GM20000 (cell line): ENCODE measurements around the gene RPS18.
A peak's percentile ranks its signal among the peaks of the same experiment; 100 is the strongest.

Source experiments
- DNase-seq: peaks from one replicate; pipeline ENCODE4 v3.0.0; 2012; ENCODE audit warnings: low spot score
- TF ChIP-seq, protein P1 (sequence below): IDR thresholded peaks from 2 replicates; pipeline ENCODE4 v1.5.1; 2012; ENCODE audit warnings: mild to moderate bottlenecking, control low read depth; ENCODE audit errors: extremely low read depth, missing control alignments

Gene RPS18

DNA sequence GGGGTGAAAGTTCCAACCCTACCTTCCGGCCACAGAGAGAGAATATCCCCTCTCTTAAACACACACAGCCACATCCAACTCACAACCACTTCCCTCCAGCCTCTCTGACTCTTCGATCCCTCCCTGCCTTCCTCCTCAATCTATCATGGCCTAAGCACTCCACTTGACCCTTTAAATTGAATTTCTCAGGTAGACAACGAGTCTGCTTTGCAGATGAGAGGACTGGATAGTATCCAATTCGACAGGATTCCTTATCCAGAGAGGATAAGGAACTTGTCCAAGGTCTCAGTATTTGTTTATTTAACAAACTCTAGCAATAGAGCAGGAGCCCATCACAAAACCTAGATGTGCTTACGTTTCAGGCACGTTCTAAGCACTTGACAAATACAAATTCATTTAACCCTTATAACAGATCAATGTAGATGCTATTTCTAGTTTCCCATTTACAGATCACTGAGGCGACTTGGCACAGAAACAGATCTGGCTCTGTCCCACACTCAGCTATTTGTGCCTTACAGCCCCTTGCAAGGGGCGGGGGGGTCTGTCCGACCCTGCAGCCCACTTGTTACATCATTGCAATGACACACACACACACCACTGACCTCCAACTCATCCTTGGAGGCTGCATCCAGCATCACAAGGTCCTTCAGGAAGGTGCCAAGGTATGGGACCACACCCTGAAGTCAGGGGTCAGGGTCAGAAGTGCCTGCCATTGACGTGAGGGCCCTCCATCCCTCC lies 22.4 kb downstream of the RPS18 start:
- DNase-seq: no peak
- TF ChIP-seq, protein P1, sequence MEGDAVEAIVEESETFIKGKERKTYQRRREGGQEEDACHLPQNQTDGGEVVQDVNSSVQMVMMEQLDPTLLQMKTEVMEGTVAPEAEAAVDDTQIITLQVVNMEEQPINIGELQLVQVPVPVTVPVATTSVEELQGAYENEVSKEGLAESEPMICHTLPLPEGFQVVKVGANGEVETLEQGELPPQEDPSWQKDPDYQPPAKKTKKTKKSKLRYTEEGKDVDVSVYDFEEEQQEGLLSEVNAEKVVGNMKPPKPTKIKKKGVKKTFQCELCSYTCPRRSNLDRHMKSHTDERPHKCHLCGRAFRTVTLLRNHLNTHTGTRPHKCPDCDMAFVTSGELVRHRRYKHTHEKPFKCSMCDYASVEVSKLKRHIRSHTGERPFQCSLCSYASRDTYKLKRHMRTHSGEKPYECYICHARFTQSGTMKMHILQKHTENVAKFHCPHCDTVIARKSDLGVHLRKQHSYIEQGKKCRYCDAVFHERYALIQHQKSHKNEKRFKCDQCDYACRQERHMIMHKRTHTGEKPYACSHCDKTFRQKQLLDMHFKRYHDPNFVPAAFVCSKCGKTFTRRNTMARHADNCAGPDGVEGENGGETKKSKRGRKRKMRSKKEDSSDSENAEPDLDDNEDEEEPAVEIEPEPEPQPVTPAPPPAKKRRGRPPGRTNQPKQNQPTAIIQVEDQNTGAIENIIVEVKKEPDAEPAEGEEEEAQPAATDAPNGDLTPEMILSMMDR: no peak

DNA sequence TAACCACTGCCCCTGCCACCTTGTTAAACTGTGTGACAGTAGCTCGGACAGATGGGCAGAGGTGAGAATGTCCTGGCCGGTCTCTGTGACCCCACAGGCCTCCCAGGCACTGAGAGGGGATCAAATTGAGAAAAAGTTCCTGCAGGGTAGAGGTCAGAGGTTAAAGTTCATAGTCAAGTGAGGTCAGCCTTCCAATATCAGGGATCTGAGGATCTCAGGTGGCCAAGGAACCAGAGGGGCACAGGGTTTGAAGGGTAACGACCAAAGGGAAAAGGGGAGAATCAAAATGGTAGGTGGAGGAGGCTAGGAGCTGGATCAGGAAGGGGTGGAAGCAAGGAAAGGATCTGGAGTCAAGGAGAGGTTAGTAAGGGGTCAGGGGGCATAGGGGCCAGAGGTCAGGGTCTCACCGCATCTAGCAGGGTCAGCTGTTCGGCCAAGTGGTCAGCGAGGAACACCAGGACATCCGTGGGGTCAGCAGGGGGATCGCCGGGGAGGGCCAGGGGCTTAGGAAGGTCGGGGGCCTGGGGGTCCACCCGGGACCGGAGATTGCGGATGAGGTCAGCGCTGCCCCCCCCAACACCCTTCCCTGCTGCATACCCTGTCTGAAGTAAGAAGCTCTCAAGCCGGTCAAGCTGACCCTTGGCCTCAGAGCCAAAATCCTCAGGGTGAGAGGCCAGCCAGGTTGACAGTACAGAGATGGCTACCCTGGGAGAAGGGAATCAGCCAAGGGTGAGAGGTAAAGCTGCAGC lies 23.9 kb downstream of the RPS18 start:
- TF ChIP-seq, protein P1: no peak
- DNase-seq: no peak

DNA sequence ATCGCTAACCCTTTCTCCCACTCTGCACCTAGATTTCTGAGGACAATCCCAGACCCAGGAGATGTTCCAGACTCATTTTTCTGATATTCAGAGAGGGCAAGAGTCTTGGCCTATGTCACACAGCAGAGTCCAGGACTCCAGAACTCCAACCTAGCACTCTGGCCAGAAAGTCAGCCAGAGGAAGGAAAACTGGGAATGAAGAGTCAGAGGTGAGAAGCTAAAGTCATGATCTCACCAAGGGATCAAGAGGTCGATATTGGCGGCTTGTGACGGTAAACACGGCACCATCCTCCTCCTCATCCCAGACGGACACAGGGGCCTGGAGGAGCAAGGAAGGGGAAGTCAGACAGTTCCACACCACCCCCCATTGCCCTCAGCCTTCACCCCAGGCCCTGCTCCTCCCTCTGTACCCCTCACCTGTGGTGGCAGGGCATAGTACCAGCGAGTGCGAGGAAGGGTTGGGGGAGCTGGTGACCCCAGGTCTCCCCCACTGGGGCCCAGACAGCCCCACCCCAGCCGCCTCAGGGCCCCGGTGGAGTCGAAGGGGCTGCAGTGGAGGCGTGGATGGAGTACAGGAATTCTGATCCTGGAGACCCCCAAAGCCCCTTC lies 25.0 kb downstream of the RPS18 start:
- no peak for DNase-seq
- TF ChIP-seq, protein P1: no peak

DNA sequence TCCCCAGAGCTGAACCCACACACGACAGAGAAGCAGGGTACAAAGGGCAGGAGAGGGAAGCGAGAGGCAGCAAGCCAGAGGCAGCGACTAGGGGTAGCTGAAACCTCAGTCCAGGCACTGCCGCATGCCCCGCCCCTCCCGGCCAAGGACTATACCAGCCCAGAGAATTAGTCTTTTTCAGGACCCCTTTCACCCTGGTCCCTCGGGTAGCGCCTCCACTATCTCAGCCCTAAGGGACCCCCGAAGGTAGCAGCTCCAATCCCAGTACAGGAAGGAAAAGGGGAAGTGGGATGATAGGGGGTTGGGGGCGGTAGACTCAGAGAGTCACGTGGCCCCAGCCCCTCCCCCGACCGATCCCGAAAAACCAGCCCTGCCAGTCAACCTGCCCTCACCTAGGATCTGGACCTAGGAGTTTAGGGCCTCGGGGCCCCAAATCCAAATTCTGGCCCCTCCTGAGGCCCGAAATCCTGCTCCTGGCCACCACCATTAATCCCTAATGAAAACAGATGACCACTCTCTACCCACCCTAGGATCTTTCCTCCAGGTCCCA lies 25.6 kb downstream of the RPS18 start:
- peak; percentile 57 for DNase-seq
- TF ChIP-seq, protein P1: no peak

DNA sequence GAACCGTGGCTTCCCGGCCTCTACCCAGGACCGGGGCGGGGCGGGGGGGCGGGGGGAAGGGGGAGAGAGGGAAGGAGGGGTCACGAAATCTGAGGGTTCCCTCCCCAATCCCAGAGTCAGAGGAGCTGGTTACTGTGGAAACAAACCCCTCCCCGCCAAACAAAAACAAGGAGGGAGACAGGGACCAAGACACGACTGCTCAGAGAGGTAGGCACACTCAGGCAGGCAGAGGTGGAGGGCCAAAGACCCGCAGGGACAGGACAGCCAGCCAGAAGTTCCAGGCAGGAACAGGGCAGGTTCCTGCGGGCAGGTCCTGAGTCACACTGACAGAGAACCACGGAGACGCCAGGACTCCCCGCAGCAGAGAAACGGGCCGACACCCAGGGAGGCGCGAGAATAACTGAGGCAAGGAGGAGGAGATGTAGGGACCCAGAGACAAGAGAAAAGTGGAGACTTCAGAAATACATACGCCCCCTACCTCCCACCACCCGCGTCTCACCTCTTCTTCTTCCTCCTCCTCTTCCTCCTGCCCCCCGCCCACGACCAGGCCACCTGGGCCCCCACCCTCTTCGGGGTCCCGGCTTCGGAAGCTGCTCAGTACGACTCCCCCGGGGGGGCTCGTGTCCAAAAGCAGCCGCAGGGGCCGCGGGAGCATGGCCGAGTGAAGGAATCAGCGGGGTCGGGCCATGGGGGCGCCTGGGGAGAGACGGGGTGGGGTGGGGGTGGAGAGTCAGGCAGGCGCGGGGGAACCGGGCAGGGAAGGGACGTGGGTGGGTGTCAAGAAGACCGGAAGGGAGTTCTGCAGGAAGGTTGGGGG lies 26.3 kb downstream of the RPS18 start:
- peak; percentile 84 for DNase-seq
- TF ChIP-seq, protein P1: no peak

DNA sequence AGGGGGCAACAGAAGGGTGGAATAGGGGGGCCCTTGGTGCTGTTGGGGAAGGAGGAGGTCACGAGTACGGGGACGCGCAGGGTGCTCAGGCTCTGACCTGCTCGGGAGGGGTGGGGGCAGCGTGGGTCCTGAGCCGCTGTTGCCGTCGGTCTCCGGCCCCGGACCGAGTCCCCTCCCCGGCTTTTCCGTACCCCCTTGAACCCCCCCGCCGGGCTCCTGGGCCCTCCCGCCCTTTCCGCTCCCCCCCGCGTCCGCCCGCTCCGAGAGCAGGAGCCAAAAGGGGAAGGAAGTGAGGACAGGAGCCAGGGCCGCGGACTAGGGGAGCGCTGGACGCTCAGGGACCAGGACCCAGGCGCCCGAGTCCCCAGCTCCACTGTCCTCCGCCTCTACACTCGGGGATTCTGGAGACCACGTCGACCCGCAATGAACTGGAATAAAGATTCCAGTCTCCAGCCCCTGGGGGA lies 26.9 kb downstream of the RPS18 start, which contains the start of gene RGL2:
TSS of gene RGL2 (minus strand) at position 170 of the 464 bp plus-strand sequence. CDS start 332 bp downstream, outside the sequence.
- peak; percentile 69 for DNase-seq
- TF ChIP-seq, protein P1: no peak
